Measurements from ENCODE around the gene ISOC2.

DNA sequence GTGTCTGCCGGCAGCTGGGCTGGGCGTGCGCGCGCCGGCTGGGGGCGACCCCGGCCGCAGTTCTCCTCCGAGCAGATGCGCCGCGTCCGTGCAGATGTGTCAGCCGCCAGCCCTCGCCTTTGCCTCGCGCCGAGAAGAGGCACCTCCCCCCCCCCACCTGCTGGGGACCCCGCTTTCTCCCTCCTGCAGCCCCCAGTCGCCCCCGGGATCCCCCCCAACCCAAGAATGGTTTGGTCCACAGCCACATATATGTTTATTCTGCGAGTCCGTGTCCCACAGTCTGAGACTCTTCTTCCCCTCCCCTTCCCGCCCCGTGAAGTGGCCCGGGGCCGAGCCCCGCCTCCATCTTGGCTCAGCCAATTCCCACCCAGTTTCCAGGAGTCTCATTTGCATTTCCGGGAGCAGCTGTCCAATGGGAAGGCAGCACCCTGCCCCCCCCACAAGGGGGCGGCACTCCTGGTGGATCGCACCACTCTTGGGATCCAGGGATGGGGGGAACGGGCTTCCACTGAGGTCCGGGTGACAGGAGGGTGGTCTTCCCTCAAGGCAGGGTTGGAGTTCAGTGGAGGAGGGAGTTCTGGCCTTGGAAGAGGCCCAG lies 8.6 kb downstream of the ISOC2 start:
- TF ChIP-seq, protein P1, sequence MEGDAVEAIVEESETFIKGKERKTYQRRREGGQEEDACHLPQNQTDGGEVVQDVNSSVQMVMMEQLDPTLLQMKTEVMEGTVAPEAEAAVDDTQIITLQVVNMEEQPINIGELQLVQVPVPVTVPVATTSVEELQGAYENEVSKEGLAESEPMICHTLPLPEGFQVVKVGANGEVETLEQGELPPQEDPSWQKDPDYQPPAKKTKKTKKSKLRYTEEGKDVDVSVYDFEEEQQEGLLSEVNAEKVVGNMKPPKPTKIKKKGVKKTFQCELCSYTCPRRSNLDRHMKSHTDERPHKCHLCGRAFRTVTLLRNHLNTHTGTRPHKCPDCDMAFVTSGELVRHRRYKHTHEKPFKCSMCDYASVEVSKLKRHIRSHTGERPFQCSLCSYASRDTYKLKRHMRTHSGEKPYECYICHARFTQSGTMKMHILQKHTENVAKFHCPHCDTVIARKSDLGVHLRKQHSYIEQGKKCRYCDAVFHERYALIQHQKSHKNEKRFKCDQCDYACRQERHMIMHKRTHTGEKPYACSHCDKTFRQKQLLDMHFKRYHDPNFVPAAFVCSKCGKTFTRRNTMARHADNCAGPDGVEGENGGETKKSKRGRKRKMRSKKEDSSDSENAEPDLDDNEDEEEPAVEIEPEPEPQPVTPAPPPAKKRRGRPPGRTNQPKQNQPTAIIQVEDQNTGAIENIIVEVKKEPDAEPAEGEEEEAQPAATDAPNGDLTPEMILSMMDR (IDR thresholded peaks at IDR 0.05) = no peak
- TF ChIP-seq MAX (IDR thresholded peaks at IDR 0.05) = no peak
- no peak for TF ChIP-seq RAD21 (conservative IDR thresholded peaks at IDR 0.05 in 1 of 2, IDR thresholded peaks at IDR 0.05 in 1 of 2)
- TF ChIP-seq RARB (CRISPR knock-in tag; IDR thresholded peaks at IDR 0.05) = no peak
- no peak for TF ChIP-seq ESRRA (IDR thresholded peaks at IDR 0.05; ENCODE audit: borderline replicate concordance, low read length)
- TF ChIP-seq ZFP36 (IDR thresholded peaks at IDR 0.05; ENCODE audit: borderline replicate concordance, partially characterized antibody) = no peak
- no peak for TF ChIP-seq POLR2A (IDR thresholded peaks at IDR 0.05; ENCODE audit: low read length)
- TF ChIP-seq CHD2 (IDR thresholded peaks at IDR 0.05; ENCODE audit: low read length, partially characterized antibody) = no peak
- TF ChIP-seq JUNB (IDR thresholded peaks at IDR 0.05) = no peak
- no peak for TF ChIP-seq REST (IDR thresholded peaks at IDR 0.05)
- no peak for TF ChIP-seq EP300 (IDR thresholded peaks at IDR 0.05)
- no peak for TF ChIP-seq JUN (IDR thresholded peaks at IDR 0.05)
- TF ChIP-seq RNF2 (IDR thresholded peaks at IDR 0.05; ENCODE audit: borderline replicate concordance, low read depth) = no peak
- TF ChIP-seq, protein P2, sequence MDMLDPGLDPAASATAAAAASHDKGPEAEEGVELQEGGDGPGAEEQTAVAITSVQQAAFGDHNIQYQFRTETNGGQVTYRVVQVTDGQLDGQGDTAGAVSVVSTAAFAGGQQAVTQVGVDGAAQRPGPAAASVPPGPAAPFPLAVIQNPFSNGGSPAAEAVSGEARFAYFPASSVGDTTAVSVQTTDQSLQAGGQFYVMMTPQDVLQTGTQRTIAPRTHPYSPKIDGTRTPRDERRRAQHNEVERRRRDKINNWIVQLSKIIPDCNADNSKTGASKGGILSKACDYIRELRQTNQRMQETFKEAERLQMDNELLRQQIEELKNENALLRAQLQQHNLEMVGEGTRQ (IDR thresholded peaks at IDR 0.05) = no peak

All from A549 (cell line).